ENCODE measurements around the gene CEP41. TPM values are rescaled to one million over a fixed set of nuclear protein-coding genes. Genes with fewer than 3 reads are reported as not detected.

Gene CEP41
- polyA plus RNA-seq, 3 donors: 26.7 to 29.6 (median 28.8) TPM

DNA sequence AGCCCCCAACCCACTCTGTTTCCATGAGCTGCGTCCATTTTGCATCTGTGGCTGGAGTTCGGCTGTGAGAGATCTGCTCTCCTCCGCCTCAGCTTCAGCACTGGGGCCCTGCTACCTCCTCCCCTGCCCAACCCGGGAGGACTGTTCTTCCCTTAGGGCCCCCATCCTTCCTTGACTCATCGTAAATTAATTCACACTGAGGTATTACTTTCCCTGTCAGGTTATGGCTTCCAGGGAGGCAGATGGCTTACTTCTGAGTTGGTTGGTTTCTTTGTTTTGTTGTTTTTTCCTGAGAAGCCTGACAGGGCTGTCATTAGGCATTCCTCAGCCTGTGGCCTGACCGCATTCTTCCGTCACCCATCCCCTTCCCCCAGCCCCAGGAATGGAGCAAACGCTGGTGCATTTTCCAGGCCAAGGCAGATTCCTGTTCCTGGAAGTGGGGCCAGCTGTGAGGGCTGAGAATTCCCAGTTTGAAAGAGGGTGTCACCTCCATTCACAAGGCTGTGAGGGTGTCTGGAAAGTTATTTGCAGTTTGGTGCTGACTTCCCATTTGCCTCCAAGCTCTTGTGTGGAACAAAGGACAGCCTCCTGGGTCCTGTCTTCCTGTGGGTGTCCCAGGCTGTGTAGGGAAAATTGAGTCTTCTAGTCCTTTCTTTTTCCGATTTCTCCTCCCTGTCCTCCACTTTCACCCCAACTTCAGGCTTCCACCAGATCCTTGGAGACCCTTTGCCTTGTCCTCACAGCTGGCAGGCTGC lies 84.5 kb downstream of the CEP41 start:
- DNase-seq: peak; percentile 94

DNA sequence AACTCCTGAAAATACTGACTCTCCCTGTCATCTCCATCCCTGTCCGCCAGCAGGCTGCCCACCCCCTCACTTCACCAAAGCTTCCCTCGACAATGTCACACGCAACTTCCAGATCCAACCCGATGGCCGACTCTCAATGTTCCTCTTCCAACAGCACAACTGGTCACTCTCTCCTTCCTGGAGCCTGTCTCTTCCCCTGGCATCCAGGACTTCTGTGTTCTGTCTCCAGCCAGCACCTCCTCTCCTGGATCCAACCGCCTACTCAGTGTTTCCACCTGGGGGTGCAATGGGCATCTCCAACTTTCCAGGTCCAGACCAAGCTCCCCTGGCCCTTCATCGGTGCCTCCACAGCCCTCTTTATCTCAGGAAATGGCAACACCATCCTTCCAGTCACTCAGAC lies 87.6 kb downstream of the CEP41 start:
- no peak for DNase-seq

DNA sequence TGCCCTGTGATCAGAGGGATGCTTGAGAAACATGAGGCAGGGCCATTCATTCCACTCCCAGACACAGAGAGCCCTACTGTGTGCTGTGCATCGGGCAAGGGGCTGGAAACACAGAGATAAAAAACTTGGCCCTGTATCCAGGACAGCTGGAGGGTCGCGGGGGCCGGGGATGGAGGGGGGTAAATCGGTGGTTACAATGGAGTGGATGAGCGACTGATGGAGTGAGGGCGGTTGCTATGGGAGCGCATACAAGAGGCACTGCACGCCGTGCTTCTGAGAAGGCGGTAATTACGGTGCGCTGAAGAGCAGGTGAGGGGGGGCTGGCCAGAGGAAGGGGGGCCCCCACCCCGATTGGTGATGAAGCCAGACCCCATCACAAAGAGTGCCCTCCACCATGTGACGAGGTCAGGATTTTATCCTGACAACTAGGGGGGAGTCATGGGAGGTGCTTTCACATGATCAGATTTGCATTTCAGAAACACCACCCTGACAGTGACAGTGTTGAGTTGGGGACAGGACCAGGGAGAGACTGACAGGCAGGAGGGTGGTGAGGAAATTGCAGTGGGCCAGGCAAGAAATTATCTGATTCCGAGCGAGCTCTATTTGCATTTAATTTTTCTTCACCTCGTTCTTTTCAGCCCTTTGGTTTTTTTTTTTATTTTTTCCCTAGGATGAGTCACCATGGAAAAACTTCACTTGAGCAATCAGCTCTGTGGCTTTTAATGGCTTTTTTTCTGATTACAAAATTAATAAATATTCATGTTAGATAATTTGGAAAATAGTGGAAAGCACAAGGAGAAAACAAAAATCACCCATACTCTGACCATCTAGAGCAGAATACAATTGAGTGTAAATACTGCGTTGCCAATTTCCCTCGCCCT lies 88.4 kb downstream of the CEP41 start:
- DNase-seq: no peak

DNA sequence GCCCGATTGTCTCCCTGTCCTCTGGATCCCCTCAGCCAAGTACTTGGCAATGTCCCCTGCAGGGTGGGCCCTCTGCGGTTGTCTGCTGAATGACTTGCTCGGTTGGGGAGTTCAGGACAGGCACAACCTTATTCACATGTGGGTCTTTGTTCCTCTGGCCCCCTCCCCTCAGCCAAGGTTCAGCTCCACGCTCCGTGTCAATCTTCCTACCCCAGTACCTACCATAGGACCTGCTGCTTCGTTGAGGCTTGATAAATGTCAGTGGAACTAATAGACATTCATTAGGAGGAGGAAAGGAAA lies 89.1 kb downstream of the CEP41 start:
- no peak for DNase-seq

DNA sequence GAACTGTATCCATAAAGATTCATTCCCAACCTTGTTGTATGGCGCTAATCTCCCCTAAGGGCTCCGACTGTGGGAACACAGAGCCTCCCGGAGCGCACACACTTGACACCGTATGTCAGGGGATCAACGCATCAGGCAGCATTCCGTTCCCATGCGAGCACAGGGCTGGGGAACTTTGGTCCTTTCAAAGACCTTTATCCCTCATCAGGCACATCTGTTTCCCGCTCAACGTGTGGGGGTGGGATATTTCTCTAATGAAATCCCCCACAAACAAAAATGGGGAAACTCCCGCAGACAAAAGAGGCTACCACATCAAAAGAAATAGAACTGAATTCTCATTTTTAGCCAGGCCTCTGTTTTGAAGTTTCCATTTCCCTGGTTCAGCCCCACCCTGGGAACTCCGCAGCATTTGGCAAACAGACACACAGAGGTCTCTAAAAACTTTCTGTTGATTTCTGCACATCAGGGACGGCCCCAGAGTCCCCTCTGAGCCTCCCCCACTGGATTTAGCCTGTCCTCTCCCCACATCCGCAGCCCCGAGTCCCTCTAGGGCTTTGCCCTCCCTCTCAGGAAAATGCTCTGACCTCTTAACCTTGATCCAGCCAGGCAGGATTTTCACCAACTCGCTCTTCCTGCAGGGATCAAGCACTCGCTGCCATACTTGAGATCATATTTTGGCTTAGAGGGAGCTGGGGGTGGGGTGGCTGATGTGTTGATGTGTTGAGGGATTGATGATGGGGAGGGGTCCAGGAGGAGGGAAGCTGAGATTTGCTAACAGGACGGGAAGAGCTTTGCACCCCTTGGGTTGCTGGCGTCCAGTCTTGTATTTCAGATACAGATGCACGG lies 89.6 kb downstream of the CEP41 start:
- no peak for DNase-seq

DNA sequence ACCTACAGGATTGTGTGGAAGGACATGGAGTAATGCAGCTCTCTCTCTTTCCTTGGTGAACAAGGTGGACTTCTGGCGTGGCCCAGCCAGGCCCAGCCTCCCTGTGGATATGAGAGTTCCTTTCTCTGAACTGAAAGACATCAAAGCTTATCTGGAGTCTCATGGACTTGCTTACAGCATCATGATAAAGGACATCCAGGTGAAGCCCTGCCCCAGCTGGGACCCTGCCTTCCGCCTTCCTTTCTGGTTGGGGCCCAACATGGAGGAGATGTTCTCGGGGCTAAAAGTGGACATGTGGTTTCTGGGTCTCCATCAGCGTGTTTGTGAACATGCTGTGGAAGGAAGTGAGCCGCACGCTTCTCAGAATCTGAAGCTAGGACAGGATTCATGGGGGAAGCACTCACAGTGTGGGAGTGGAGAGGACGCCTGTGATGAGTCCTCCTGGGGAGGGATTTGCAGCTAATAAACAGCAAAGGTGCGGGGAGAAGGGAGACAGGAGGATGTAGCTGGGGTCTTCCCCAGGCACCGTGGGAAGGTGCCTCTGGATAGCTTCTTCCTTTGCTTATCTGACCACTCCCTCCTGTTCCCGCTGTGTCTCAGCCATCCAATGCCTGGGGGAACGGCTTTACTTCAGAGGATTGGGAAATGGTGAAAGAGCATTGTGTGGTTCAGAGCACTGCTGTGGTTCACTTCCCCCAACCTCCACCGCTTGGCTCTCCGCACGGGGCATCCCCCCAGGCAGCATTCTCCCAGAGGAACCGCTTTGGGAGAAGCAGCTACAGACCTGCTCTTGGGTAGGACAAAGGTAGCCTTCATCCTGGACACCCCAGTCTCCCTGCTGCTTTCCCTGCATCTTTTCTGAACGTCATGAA lies 90.7 kb downstream of the CEP41 start:
- no peak for DNase-seq

DNA sequence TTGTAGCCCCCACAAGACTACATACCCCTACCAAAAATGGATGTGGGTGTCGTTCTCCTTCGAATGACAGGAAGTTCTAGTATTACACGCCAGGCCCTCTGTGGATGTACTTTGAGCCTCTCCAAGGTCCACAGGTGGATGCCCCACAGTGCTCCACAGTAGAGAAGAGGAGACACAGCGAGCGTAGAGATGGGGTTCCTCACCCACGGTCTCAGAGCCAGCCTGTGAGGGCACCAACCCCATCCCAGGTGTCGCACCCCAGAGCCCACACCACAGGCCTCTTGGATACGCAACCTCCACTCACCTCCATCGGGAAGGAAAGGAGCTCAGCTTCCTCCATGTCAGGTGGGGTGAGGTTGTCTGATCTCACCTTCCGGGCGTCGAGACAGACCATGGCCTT lies 93.9 kb downstream of the CEP41 start:
- DNase-seq: no peak

DNA sequence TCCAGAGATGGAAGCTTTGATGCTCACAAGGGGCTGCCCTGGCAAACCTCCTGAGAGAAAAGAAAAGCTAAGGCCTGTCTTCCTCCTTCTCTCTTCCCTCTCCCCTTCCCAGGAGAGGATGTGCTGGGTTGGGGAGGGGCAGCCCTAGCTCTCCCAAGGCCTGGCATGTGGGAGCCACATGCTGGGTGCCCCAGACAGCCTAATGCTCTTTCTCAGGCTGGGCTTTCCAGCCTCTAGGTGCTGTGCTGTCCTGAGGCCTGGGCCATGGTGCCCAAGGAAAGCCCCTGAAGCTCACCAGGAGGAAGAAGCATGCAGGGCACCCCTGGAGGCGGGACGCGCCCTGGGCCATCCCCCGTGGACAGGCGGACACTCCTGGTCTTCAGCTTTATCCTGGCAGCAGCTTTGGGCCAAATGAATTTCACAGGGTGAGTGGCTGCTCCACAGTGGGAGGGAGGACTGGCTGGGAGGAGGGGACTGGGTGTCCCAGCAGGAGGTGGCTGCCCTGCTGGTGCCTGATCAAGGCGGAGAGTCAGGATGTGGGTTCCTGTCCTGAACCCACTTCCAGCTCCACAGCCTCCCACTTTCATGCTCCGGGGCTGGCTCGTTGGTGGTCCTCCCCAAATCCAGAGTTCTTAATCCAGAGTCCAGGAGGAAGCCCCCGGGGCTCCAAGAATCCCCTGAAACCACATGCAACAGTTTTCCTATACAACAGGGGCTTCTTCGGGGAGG lies 94.5 kb downstream of the CEP41 start:
- no peak for DNase-seq

DNA sequence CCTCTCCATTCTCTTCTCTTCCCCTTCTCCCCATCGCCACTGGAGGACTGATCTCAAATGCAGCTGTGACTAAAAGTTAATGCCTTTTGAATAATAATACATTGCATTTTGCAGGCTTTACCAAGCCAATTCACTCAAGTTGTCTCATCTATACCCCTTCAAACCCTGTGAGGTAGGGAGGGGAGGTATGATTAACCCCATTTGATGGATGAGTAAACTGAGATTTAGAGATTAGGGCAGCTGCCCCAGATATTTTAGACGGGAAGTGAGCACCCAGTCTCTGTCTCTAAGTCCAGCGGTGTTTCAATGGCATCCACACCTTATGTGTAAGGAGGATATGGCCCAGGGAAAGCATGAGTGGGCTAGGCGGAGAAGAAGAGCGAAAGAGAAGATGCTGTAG lies 95.1 kb downstream of the CEP41 start:
- no peak for DNase-seq

DNA sequence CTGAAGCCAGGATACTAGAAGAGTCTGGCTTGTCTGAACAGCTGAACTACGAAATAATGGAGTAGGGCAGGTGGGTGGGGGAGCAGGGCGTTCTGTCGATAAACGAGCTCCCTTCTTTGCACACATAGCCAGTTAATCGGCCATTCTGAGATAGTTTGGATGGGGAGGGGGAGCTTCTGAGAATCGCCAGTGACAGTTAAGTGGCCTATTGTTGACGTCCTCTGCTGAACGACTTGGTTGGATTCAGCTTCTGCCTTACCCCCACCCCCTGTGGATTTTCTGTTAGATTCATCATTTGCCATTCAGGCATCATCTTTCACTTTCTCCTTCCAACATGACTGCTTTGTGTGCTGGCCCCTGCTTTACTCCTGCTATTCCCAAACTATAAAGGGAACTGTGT lies 95.7 kb downstream of the CEP41 start:
- no peak for DNase-seq

DNA sequence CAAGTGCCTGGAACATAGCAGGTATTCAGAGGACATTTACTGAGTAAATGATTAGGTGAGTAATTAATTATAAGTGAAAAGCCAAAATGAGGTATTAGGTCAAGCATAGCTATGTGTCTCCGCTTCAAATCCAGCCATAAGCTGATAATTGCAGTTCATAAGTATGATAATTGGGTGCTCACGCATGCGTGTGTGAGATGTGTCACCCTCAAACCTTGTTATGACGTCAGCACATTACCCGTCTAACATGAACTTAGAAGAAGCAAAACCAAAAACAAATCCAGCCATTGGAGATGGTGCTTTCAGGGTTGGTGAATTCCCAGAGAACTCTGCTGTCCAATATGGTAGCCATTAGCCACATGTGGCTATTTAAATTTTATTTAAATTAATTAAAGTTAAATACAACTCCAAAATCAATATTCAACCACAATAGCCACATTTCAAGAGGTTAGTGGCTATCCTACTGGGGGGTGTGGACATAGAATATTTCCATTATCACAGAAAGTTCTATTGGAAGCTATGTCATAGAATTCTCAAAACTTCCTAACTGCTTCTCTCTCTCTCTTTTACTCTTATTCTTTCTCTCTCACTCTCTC lies 96.4 kb downstream of the CEP41 start, which contains the start of gene CPA5:
TSS of gene CPA5 (plus strand) at position 546 of the 596 bp plus-strand sequence. CDS start 1,670 bp downstream, outside the sequence.
- no peak for DNase-seq

Other genes with a start within 250 kb of the CEP41 start
- gene TMEM209, start 235.6 kb downstream of the CEP41 start, polyA plus RNA-seq (ENCODE audit: insufficient read length in 3 of 3): 10 to 100 TPM; 21.7 to 28.0 (median 26.5) TPM
- not detected for gene SSMEM1, start 233.2 kb downstream of the CEP41 start, polyA plus RNA-seq (ENCODE audit: insufficient read length in 3 of 3)
- under 1 TPM; 0.21 to 0.58 (median 0.33) TPM for gene CPA2, start 174.2 kb downstream of the CEP41 start, polyA plus RNA-seq (ENCODE audit: insufficient read length in 3 of 3)
- gene CPA4, start 147.9 kb downstream of the CEP41 start, polyA plus RNA-seq (ENCODE audit: insufficient read length in 3 of 3): under 1 TPM; 0.13 to 0.59 (median 0.31) TPM
- under 1 TPM in 2 of 3 donors, not detected in 1; 0.22 to 0.36 TPM for gene CPA5, start 96.2 kb downstream of the CEP41 start, polyA plus RNA-seq (ENCODE audit: insufficient read length in 3 of 3)
- gene CPA1, start 60.5 kb downstream of the CEP41 start, polyA plus RNA-seq (ENCODE audit: insufficient read length in 3 of 3): 1 to 10 TPM; 1.5 to 2.3 (median 2.2) TPM
- 100 to 1,000 TPM; 569 to 711 (median 619) TPM for gene MEST, start 51.1 kb upstream of the CEP41 start, polyA plus RNA-seq (ENCODE audit: insufficient read length in 3 of 3)
- 10 to 100 TPM; 61.0 to 69.7 (median 63.3) TPM for gene COPG2, start 227.7 kb upstream of the CEP41 start, polyA plus RNA-seq (ENCODE audit: insufficient read length in 3 of 3)
- not detected for gene TSGA13, start 245.5 kb upstream of the CEP41 start, polyA plus RNA-seq (ENCODE audit: insufficient read length in 3 of 3)